Measurements from ENCODE around the gene BEST4. TPM values are rescaled to one million over a fixed set of nuclear protein-coding genes. Genes with fewer than 3 reads are reported as not detected.
A peak's percentile ranks its signal among the peaks of the same experiment; 100 is the strongest.

Gene BEST4
- total and polyA plus RNA-seq, 2 of the 13 experiments (the other 11 are each of a cell fraction or from before 2014, with no cell fraction given), result 0.77 to 1.4 TPM

DNA sequence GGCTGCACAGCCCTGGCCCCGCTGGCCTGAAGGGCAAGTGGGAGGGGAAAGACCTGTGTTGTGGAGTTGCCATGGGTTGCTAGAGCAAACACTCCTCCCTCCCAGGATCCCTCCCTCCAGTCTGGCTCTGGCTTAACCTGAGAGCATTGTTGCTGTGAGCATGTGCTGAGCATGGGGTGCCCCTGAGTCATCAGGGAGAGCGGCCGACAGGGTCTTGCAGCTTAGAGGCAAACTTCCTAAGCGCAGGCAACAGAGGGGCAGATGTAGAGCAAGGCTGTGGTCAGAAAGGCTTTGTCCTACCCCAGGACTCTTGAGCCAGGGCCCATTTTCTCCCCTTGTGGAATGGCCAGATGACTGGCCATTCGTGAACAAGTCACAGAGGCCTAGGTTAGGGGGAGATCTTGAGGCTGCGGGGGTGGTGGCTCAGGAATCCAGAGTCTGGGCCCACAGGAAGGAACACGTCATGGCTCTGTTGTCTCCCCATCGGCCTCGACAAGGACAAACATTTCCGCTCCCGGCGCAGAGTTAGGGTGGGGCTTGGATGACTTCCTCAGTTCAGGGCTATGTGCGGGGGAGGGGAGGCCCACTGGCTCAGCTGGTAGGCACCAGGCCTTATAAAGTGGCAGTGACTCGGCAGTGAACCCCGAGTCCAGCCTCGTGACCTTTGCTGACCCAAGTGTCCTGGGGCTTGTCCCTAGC lies 19.5 kb upstream of the BEST4 start (continued):
- TF ChIP-seq ZNF570 (CRISPR knock-in tag; IDR thresholded peaks at IDR 0.05; ENCODE audit: borderline replicate concordance) (no peak), ZNF619 (CRISPR knock-in tag; IDR thresholded peaks at IDR 0.05) (peak; percentile 99), ZFP1 (CRISPR knock-in tag; IDR thresholded peaks at IDR 0.05) (no peak; the same call in 1 of the 2 replicates), ZNF558 (CRISPR knock-in tag; IDR thresholded peaks at IDR 0.05; ENCODE audit: borderline replicate concordance) (peak; percentile 73; the same call in 1 of the 2 replicates), HDAC6 (IDR thresholded peaks at IDR 0.05; ENCODE audit: low read depth, low read length) (no peak), ZNF20 (CRISPR knock-in tag; IDR thresholded peaks at IDR 0.05) (no peak), BRD4 (CRISPR knock-in tag; IDR thresholded peaks at IDR 0.05) (no peak), SNAI1 (CRISPR knock-in tag; IDR thresholded peaks at IDR 0.05; ENCODE audit: borderline replicate concordance) (0 out of 2 replicates have a peak, but pooled peaks have one; percentile 4), MAFF (IDR thresholded peaks at IDR 0.05; ENCODE audit: low read depth, low read length) (peak; percentile 32), ZNF432 (CRISPR knock-in tag; IDR thresholded peaks at IDR 0.05; ENCODE audit: borderline replicate concordance) (no peak), FOSL2 (CRISPR knock-in tag; IDR thresholded peaks at IDR 0.05) (peak; percentile 92), ZNF792 (CRISPR knock-in tag; IDR thresholded peaks at IDR 0.05) (peak; percentile 76; the same call in 1 of the 2 replicates), ZNF468 (CRISPR knock-in tag; IDR thresholded peaks at IDR 0.05) (no peak; the same call in 1 of the 2 replicates), ZNF543 (CRISPR knock-in tag; IDR thresholded peaks at IDR 0.05) (peak; percentile 86), ZIK1 (CRISPR knock-in tag; IDR thresholded peaks at IDR 0.05; ENCODE audit: borderline replicate concordance, low read depth) (no peak), FOXK2 (IDR thresholded peaks at IDR 0.05) (peak; percentile 74; the same call in 1 of the 2 replicates), ZMYM4 (CRISPR knock-in tag; IDR thresholded peaks at IDR 0.05) (peak; percentile 38; the same call in 1 of the 2 replicates), ZNF251 (CRISPR knock-in tag; IDR thresholded peaks at IDR 0.05) (0 out of 2 replicates have a peak, but pooled peaks have one; percentile 50), NR3C1 (CRISPR knock-in tag; IDR thresholded peaks at IDR 0.05) (no peak), GATA4 (IDR thresholded peaks at IDR 0.05; ENCODE audit: borderline replicate concordance, low read depth) (peak; percentile 64; the same call in 1 of the 2 replicates), GATAD2A (CRISPR knock-in tag; IDR thresholded peaks at IDR 0.05) (peak; percentile 76; the same call in 1 of the 2 replicates)
- TF ChIP-seq, protein P1, sequence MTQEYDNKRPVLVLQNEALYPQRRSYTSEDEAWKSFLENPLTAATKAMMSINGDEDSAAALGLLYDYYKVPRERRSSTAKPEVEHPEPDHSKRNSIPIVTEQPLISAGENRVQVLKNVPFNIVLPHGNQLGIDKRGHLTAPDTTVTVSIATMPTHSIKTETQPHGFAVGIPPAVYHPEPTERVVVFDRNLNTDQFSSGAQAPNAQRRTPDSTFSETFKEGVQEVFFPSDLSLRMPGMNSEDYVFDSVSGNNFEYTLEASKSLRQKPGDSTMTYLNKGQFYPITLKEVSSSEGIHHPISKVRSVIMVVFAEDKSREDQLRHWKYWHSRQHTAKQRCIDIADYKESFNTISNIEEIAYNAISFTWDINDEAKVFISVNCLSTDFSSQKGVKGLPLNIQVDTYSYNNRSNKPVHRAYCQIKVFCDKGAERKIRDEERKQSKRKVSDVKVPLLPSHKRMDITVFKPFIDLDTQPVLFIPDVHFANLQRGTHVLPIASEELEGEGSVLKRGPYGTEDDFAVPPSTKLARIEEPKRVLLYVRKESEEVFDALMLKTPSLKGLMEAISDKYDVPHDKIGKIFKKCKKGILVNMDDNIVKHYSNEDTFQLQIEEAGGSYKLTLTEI (CRISPR knock-in tag; conservative IDR thresholded peaks at IDR 0.05), result no peak
- TF ChIP-seq, protein P2, sequence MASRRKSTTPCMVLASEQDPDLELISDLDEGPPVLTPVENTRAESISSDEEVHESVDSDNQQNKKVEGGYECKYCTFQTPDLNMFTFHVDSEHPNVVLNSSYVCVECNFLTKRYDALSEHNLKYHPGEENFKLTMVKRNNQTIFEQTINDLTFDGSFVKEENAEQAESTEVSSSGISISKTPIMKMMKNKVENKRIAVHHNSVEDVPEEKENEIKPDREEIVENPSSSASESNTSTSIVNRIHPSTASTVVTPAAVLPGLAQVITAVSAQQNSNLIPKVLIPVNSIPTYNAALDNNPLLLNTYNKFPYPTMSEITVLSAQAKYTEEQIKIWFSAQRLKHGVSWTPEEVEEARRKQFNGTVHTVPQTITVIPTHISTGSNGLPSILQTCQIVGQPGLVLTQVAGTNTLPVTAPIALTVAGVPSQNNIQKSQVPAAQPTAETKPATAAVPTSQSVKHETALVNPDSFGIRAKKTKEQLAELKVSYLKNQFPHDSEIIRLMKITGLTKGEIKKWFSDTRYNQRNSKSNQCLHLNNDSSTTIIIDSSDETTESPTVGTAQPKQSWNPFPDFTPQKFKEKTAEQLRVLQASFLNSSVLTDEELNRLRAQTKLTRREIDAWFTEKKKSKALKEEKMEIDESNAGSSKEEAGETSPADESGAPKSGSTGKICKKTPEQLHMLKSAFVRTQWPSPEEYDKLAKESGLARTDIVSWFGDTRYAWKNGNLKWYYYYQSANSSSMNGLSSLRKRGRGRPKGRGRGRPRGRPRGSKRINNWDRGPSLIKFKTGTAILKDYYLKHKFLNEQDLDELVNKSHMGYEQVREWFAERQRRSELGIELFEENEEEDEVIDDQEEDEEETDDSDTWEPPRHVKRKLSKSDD (CRISPR knock-in tag; IDR thresholded peaks at IDR 0.05; ENCODE audit: low read depth), result peak; percentile 61
- TF ChIP-seq, protein P3, sequence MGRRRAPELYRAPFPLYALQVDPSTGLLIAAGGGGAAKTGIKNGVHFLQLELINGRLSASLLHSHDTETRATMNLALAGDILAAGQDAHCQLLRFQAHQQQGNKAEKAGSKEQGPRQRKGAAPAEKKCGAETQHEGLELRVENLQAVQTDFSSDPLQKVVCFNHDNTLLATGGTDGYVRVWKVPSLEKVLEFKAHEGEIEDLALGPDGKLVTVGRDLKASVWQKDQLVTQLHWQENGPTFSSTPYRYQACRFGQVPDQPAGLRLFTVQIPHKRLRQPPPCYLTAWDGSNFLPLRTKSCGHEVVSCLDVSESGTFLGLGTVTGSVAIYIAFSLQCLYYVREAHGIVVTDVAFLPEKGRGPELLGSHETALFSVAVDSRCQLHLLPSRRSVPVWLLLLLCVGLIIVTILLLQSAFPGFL (CRISPR knock-in tag; IDR thresholded peaks at IDR 0.05), result no peak
- TF ChIP-seq, protein P4, sequence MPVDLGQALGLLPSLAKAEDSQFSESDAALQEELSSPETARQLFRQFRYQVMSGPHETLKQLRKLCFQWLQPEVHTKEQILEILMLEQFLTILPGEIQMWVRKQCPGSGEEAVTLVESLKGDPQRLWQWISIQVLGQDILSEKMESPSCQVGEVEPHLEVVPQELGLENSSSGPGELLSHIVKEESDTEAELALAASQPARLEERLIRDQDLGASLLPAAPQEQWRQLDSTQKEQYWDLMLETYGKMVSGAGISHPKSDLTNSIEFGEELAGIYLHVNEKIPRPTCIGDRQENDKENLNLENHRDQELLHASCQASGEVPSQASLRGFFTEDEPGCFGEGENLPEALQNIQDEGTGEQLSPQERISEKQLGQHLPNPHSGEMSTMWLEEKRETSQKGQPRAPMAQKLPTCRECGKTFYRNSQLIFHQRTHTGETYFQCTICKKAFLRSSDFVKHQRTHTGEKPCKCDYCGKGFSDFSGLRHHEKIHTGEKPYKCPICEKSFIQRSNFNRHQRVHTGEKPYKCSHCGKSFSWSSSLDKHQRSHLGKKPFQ (CRISPR knock-in tag; IDR thresholded peaks at IDR 0.05; ENCODE audit: insufficient replicate concordance), result peak; percentile 51

All from HepG2 (cell line).